Motor neuron (in vitro differentiated cells): Measurements from ENCODE around the gene NARS2. TPM values are rescaled to one million over a fixed set of nuclear protein-coding genes. Genes with fewer than 3 reads are reported as not detected.

Experiments
- ATAC-seq, 8 experiments: fragments of 200-7000 bp; cut with Tn5 transposase; replicated peaks in 6 of 8; 2 replicates each; pipeline ENCODE4 v1.8.0; 2021; ENCODE audit warnings: mild to moderate bottlenecking in 8 of 8, moderate library complexity in 8 of 8
- H3K27ac ChIP-seq, 2 donors: fragments of 250-450 bp; sonication (Bioruptor Pico); 2 replicates each; pipeline ENCODE4 v1.9.0; 2021; ENCODE audit warnings: antibody characterized with exemption in 2 of 2, mild to moderate bottlenecking in 2 of 2, moderate library complexity in 1 of 2
- H3K4me1 ChIP-seq, 2 donors: fragments of 250-450 bp; sonication (Bioruptor Pico); replicated peaks in 1 of 2; 2 replicates each; pipeline ENCODE4 v1.6.1; 2021; ENCODE audit warnings: antibody characterized with exemption in 2 of 2, mild to moderate bottlenecking in 2 of 2, moderate library complexity in 1 of 2
- H3K4me3 ChIP-seq, 5 donors: fragments of 250-450 bp; sonication (Bioruptor Pico); 2 replicates each; pipeline ENCODE4 v1.9.0; 2021; ENCODE audit warnings: antibody characterized with exemption in 5 of 5, mild to moderate bottlenecking in 5 of 5, moderate library complexity in 4 of 5
- WGBS, 10 experiments: fragments of 450-650 bp; shearing (Covaris generic); methylation state at CpG; one replicate each; pipeline ENCODE4 v1.0.0; 2022; 5-methylcytosine and 5-hydroxymethylcytosine counted together
- in situ Hi-C, 9 experiments: fragments of 400-800 bp; cut with MboI; loops; one replicate each; pipeline ENCODE4 v1.15.0; 2021; ENCODE audit warnings: low sequenced_read_pairs in 9 of 9, low pct_unique_long_range_greater_than_20kb in 2 of 9; ENCODE audit not compliant: unreplicated experiment in 9 of 9
- total RNA-seq, 8 experiments: library from RNA; unstranded; fragments of 300-600 nt; gene quantifications; 2 replicates each; pipeline versions ENCODE4 v1.2.3 to v1.2.4, GENCODE V29; 2022

The NARS2 gene
- total RNA-seq, 8 experiments from 2014 or later, result 11.5 to 36.0 (median 28.1) TPM

- in situ Hi-C loops, result loop anchor here in 2 of 9 experiments (25.0 kb wide), 1 partner anchor 133 kb away; the partner anchor contains the start of gene NARS2 (in 2 of the 2)
- 68 to 100% (median 79%) methylated on average over 1 to 4 of the region's 4 CpGs; no CpG with 5 or more reads in 3 of the 10 experiments for WGBS, 10 experiments
- no peaks in the 10 kb centered on the region for H3K4me1 ChIP-seq
- H3K27ac ChIP-seq, result no peak overlapping the region
- no peak for ATAC-seq
- H3K4me3 ChIP-seq, result no peak overlapping the region
Observed at GRCh38 chr11:78429660-78430059, 145.0 kb downstream of the NARS2 start.

GRCh38 chr11:78429209-78429608 lies 145.5 kb downstream of the NARS2 start:
- no peak for ATAC-seq
- in situ Hi-C loops, result loop anchor here in 2 of 9 experiments (25.0 kb wide), 1 partner anchor 133 kb away; the partner anchor contains the start of gene NARS2 (in 2 of the 2)
- Histone ChIP-seq H3K4me1 (no peaks in the 10 kb centered on the region), H3K4me3 (no peak overlapping the region), H3K27ac (no peak overlapping the region)

GRCh38 chr11:78428773-78429172 lies 145.9 kb downstream of the NARS2 start:
- no peaks in the 10 kb centered on the region for H3K4me1 ChIP-seq
- ATAC-seq, result no peak
- H3K27ac ChIP-seq, result no peak overlapping the region
- in situ Hi-C loops, result loop anchor here in 2 of 9 experiments (25.0 kb wide), 1 partner anchor 134 kb away; the partner anchor contains the start of gene NARS2 (in 2 of the 2)
- 78 to 100% (median 95%) methylated on average over 1 to 3 of the region's 3 CpGs for WGBS, 10 experiments
- no peak overlapping the region for H3K4me3 ChIP-seq

- no peak for ATAC-seq
- Histone ChIP-seq H3K4me3 (no peak overlapping the region), H3K27ac (no peak overlapping the region), H3K4me1 (no peaks in the 10 kb centered on the region)
- in situ Hi-C loops, result loop anchor here in 2 of 9 experiments (25.0 kb wide), 1 partner anchor 134 kb away; the partner anchor contains the start of gene NARS2 (in 2 of the 2)
Observed at GRCh38 chr11:78428266-78428636, 146.4 kb downstream of the NARS2 start.

- Histone ChIP-seq H3K4me3 (no peak overlapping the region), H3K4me1 (no peaks in the 10 kb centered on the region), H3K27ac (no peak overlapping the region)
- 77 to 100% (median 89%) methylated on average over 1 to 9 of the region's 11 CpGs for WGBS, 10 experiments
- in situ Hi-C loops, result loop anchor here in 2 of 9 experiments (25.0 kb wide), 1 partner anchor 135 kb away; the partner anchor contains the start of gene NARS2 (in 2 of the 2)
- ATAC-seq, result no peak
Observed at GRCh38 chr11:78427615-78428265, 146.9 kb downstream of the NARS2 start.

GRCh38 chr11:78426845-78427244 lies 147.8 kb downstream of the NARS2 start:
- no peak for ATAC-seq
- WGBS, 10 experiments, result 80 to 100% (median 95%) methylated on average over 1 of the region's 1 CpG; no CpG with 5 or more reads in 2 of the 10 experiments
- in situ Hi-C loops, result loop anchor here in 2 of 9 experiments (25.0 kb wide), 1 partner anchor 135 kb away; the partner anchor contains the start of gene NARS2 (in 2 of the 2)
- Histone ChIP-seq H3K27ac (no peak overlapping the region), H3K4me1 (no peaks in the 10 kb centered on the region), H3K4me3 (no peak overlapping the region)

GRCh38 chr11:78425399-78426070 lies 149.1 kb downstream of the NARS2 start:
- peaks cover 0 to 5% of the 10 kb centered on the region in 2 donors for H3K4me1 ChIP-seq
- ATAC-seq, result no peak
- WGBS, 10 experiments, result 35 to 100% (median 87%) methylated on average over 2 to 4 of the region's 4 CpGs; no CpG with 5 or more reads in 1 of the 10 experiments
- no peak overlapping the region for H3K27ac ChIP-seq
- in situ Hi-C loops, result loop anchor here in 2 of 9 experiments (25.0 kb wide), 1 partner anchor 137 kb away; the partner anchor contains the start of gene NARS2 (in 2 of the 2)
- no peak overlapping the region for H3K4me3 ChIP-seq

GRCh38 chr11:78424334-78425270 lies 150.1 kb downstream of the NARS2 start:
- Histone ChIP-seq H3K27ac (no peak overlapping the region), H3K4me1 (peaks cover 0 to 14% of the 10 kb centered on the region in 2 donors), H3K4me3 (no peak overlapping the region)
- in situ Hi-C loops, result loop anchor here in 3 of 9 experiments (25.0 kb wide), 1 partner anchor 138 kb away; the partner anchor contains the start of gene NARS2 (in 3 of the 3)
- no peak for ATAC-seq
- WGBS, 10 experiments, result 56 to 97% (median 92%) methylated on average over 4 to 6 of the region's 7 CpGs

- Histone ChIP-seq H3K4me3 (no peak overlapping the region), H3K27ac (no peak overlapping the region), H3K4me1 (peaks cover 9 to 25% of the 10 kb centered on the region in 2 donors)
- in situ Hi-C loops, result loop anchor here in 1 of 9 experiments (25.0 kb wide), 1 partner anchor 139 kb away; the partner anchor contains the start of gene NARS2
- 14 to 100% (median 72%) methylated on average over 1 to 2 of the region's 2 CpGs; no CpG with 5 or more reads in 5 of the 10 experiments for WGBS, 10 experiments
- ATAC-seq, result no peak
Observed at GRCh38 chr11:78423241-78423640, 151.4 kb downstream of the NARS2 start.

GRCh38 chr11:78420796-78421209 lies 153.9 kb downstream of the NARS2 start:
- in situ Hi-C loops, result loop anchor here in 1 of 9 experiments (25.0 kb wide), 1 partner anchor 141 kb away; the partner anchor contains the start of gene NARS2
- H3K27ac ChIP-seq, result peak overlapping the region; percentile 3 to 30
- peaks cover 9 to 25% of the 10 kb centered on the region in 2 donors for H3K4me1 ChIP-seq
- H3K4me3 ChIP-seq, result peak overlapping the region in 2 of 5 donors; percentile 0 to 17
- peak in 2 of 8 experiments; percentile 2 to 16 for ATAC-seq
- 0 to 100% (median 65%) methylated on average over 1 to 7 of the region's 9 CpGs; no CpG with 5 or more reads in 4 of the 10 experiments for WGBS, 10 experiments

GRCh38 chr11:78420255-78420764 lies 154.4 kb downstream of the NARS2 start:
- peaks cover 9 to 25% of the 10 kb centered on the region in 2 donors for H3K4me1 ChIP-seq
- peak in 3 of 8 experiments; percentile 0 to 2 (median 2) for ATAC-seq
- 0 to 80% (median 25%) methylated on average over 1 to 7 of the region's 9 CpGs; no CpG with 5 or more reads in 1 of the 10 experiments for WGBS, 10 experiments
- H3K27ac ChIP-seq, result peak overlapping the region; percentile 3 to 30
- peak overlapping the region in 2 of 5 donors; percentile 0 to 17 for H3K4me3 ChIP-seq
- in situ Hi-C loops, result loop anchor here in 1 of 9 experiments (25.0 kb wide), 1 partner anchor 142 kb away; the partner anchor contains the start of gene NARS2

- Histone ChIP-seq H3K4me1 (peaks cover 9 to 25% of the 10 kb centered on the region in 2 donors), H3K27ac (no peak overlapping the region), H3K4me3 (no peak overlapping the region)
- in situ Hi-C loops, result loop anchor here in 1 of 9 experiments (25.0 kb wide), 1 partner anchor 143 kb away; the partner anchor contains the start of gene NARS2
- WGBS, 10 experiments, result 10 to 83% (median 76%) methylated on average over 1 to 5 of the region's 5 CpGs; no CpG with 5 or more reads in 5 of the 10 experiments
- peak in 1 of 8 experiments; percentile 4 for ATAC-seq
Observed at GRCh38 chr11:78419327-78419726, 155.3 kb downstream of the NARS2 start.
